Gastrocnemius medialis (tissue), 4 donors: ENCODE results near the gene XXYLT1. TPM values are rescaled to one million over a fixed set of nuclear protein-coding genes. Genes with fewer than 3 reads are reported as not detected.

Source experiments
- ATAC-seq, 2 donors: fragments of 150-250 bp; one replicate each; pipeline ENCODE4 v1.9.1; 2016
- DNase-seq, 2 donors: peaks; one replicate each; pipeline ENCODE4 v3.0.0-alpha.2; 2019
- H3K27ac ChIP-seq, 4 donors: fragments of 200-600 bp; sonication (generic); 1 replicate in 1 of 4; 2 replicates in 3 of 4; pipeline ENCODE4 v1.5.1; 2016 to 2018; ENCODE audit warnings: mild to moderate bottlenecking in 2 of 4, moderate library complexity in 1 of 4
- H3K27me3 ChIP-seq, 3 donors: fragments of 200-600 bp; sonication (generic) in 2 of 3; 1 replicate in 1 of 3; 2 replicates in 2 of 3; pipeline versions ENCODE4 v1.5.1 to v1.6.0; 2016 to 2019; ENCODE audit warnings: mild to moderate bottlenecking in 1 of 3, moderate library complexity in 1 of 3
- H3K36me3 ChIP-seq, 2 donors: fragments of 200-600 bp; sonication (generic) in 1 of 2; one replicate each; pipeline ENCODE4 v1.5.1; 2017 to 2018
- H3K4me1 ChIP-seq, 2 donors: fragments of 200-600 bp; sonication (generic) in 1 of 2; one replicate each; pipeline ENCODE4 v1.5.1; 2016 to 2017; ENCODE audit warnings: mild to moderate bottlenecking in 2 of 2
- H3K4me3 ChIP-seq, 4 donors: fragments of 200-600 bp; sonication (generic) in 3 of 4; 1 replicate in 1 of 4; 2 replicates in 3 of 4; pipeline ENCODE4 v1.5.1; 2016 to 2019; ENCODE audit warnings: mild to moderate bottlenecking in 2 of 4
- H3K9me3 ChIP-seq, 3 donors: fragments of 200-600 bp; sonication (generic) in 2 of 3; 1 replicate in 1 of 3; 2 replicates in 2 of 3; pipeline ENCODE4 v1.5.1; 2016 to 2019
- POLR2A ChIP-seq, 2 donors: fragments of 450-650 bp; IDR thresholded peaks; one replicate each; pipeline ENCODE4 v1.6.1; 2017; ENCODE audit warnings: antibody characterized with exemption in 2 of 2, mild to moderate bottlenecking in 2 of 2, moderate library complexity in 2 of 2
- in situ Hi-C, 4 donors: fragments of 200-750 bp; cut with MboI; loops; one replicate each; pipeline versions ENCODE4 v1.15.0 to v1.8.0; 2017; ENCODE audit warnings: low sequenced_read_pairs in 4 of 4
- intact Hi-C: fragments of 100-400 bp; cut with DNase I; formaldehyde crosslinking; loops from one replicate; pipeline ENCODE4 v1.15.1; 2023; ENCODE audit warnings: low total_unique reads
- total RNA-seq, 4 donors: library from RNA; depleted of rRNA; stranded (reverse); fragments of >200 nt; gene quantifications; one replicate each; pipeline versions ENCODE4 v1.1.0 to v1.2.3, GENCODE V29; 2016
- TF ChIP-seq, protein P1 (sequence below), 5 experiments: fragments of 450-650 bp in 3 of 5; fragments of 200-600 bp in 2 of 5; sonication (generic) in 2 of 5; IDR thresholded peaks in 4 of 5; conservative IDR thresholded peaks in 1 of 5; 1 replicate in 4 of 5; 2 replicates in 1 of 5; pipeline ENCODE4 v1.5.1; 2016 to 2019; ENCODE audit warnings: antibody characterized with exemption in 5 of 5, mild to moderate bottlenecking in 3 of 5, moderate library complexity in 3 of 5

The XXYLT1 gene
- total RNA-seq, 4 donors from 2014 or later, result 0.87 to 3.1 (median 1.3) TPM

DNA sequence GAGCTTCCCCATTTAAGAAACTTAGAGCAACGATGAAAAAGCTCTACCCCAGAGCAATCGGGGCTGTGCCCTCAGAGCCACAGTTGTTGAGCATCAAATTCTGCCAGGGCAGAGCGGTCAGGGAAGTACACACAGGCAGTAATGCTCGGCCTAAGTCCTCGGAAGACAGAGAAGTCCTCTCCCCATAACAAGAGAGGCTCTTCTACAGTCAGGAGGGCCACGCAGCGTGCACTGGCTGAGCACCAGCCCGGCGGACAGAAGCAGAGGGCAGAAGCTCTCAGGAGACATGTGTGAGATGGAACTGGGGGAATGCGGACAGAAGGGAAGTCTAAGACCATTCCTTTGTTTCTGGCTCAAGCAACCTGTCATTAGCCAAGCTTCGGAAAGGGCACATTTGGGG lies 95.9 kb downstream of the XXYLT1 start:
- H3K27me3 ChIP-seq, result no peaks in the 10 kb centered on the region
- H3K4me1 ChIP-seq, result peaks cover 18 to 40% of the 10 kb centered on the region in 2 donors
- TF ChIP-seq POLR2A (IDR thresholded peaks at IDR 0.05), result no peak
- TF ChIP-seq, protein P1, sequence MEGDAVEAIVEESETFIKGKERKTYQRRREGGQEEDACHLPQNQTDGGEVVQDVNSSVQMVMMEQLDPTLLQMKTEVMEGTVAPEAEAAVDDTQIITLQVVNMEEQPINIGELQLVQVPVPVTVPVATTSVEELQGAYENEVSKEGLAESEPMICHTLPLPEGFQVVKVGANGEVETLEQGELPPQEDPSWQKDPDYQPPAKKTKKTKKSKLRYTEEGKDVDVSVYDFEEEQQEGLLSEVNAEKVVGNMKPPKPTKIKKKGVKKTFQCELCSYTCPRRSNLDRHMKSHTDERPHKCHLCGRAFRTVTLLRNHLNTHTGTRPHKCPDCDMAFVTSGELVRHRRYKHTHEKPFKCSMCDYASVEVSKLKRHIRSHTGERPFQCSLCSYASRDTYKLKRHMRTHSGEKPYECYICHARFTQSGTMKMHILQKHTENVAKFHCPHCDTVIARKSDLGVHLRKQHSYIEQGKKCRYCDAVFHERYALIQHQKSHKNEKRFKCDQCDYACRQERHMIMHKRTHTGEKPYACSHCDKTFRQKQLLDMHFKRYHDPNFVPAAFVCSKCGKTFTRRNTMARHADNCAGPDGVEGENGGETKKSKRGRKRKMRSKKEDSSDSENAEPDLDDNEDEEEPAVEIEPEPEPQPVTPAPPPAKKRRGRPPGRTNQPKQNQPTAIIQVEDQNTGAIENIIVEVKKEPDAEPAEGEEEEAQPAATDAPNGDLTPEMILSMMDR (IDR thresholded peaks at IDR 0.05 in 4 of 5, conservative IDR thresholded peaks at IDR 0.05 in 1 of 5), result no peak
- H3K27ac ChIP-seq, result no peak overlapping the region
- intact Hi-C loops, result no loop called here
- H3K4me3 ChIP-seq, result no peak overlapping the region
- no peak for DNase-seq
- no peaks in the 10 kb centered on the region for H3K9me3 ChIP-seq
- ATAC-seq, result no peak
- H3K36me3 ChIP-seq, result no peaks in the 10 kb centered on the region
- in situ Hi-C loops, result no loop called here

DNA sequence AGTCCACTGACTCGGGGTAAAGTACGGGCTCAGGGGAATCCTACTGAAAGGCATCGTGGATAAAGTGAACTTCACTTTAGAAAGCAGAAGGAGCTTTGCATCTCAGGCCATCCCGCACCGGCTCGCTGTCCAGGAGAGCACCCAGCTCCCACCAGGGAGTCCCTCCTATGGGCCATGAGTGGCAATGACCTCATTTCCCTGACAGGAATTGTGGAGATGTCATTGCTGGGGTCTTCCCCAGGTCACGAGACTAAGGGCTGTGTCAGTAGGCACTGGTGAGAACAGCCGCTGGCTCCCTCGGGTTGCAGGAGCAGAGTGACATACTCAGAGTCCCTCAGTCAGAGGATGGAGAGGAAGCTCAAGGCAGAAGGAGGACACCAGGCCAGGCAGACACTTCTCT lies 97.3 kb downstream of the XXYLT1 start:
- H3K4me3 ChIP-seq, result no peak overlapping the region
- intact Hi-C loops, result loop anchor here (5.0 kb wide), 1 partner anchor 84 kb away; no protein-coding TSS in a partner anchor
- no peaks in the 10 kb centered on the region for H3K36me3 ChIP-seq
- no peaks in the 10 kb centered on the region for H3K27me3 ChIP-seq
- DNase-seq, result no peak
- H3K27ac ChIP-seq, result no peak overlapping the region
- no peaks in the 10 kb centered on the region for H3K9me3 ChIP-seq
- ATAC-seq, result no peak
- in situ Hi-C loops, result no loop called here
- TF ChIP-seq, protein P1 (IDR thresholded peaks at IDR 0.05 in 4 of 5, conservative IDR thresholded peaks at IDR 0.05 in 1 of 5), result no peak
- no peak for TF ChIP-seq POLR2A (IDR thresholded peaks at IDR 0.05)
- peaks cover 18 to 28% of the 10 kb centered on the region in 2 donors for H3K4me1 ChIP-seq

DNA sequence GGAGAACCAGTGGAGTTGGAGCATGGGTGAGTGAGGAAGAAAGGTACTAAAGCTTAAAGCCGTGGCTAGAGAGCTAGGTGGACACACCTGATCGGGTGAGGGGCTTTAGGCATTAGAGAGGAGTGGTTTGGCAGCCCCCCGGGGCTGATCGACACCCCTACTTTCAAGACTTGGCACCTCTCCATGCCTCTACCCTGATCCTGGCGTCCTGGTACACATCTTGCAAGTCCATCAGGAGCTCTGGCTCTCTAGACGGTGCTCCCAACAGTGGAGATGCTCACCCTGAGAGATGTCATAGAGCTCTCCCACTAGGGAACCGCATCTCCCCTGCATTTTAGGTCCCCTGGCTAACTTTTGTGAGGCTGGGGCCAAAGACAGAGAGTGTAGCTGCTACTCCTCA lies 98.1 kb downstream of the XXYLT1 start:
- Histone ChIP-seq H3K4me1 (peaks cover 18 to 23% of the 10 kb centered on the region in 2 donors), H3K27ac (no peak overlapping the region), H3K9me3 (no peaks in the 10 kb centered on the region), H3K27me3 (no peaks in the 10 kb centered on the region), H3K4me3 (no peak overlapping the region), H3K36me3 (no peaks in the 10 kb centered on the region)
- intact Hi-C loops, result loop anchor here (5.0 kb wide), 1 partner anchor 84 kb away; no protein-coding TSS in a partner anchor
- no peak for DNase-seq
- TF ChIP-seq, protein P1 (IDR thresholded peaks at IDR 0.05 in 4 of 5, conservative IDR thresholded peaks at IDR 0.05 in 1 of 5), result no peak
- no peak for TF ChIP-seq POLR2A (IDR thresholded peaks at IDR 0.05)
- no peak for ATAC-seq
- in situ Hi-C loops, result no loop called here

DNA sequence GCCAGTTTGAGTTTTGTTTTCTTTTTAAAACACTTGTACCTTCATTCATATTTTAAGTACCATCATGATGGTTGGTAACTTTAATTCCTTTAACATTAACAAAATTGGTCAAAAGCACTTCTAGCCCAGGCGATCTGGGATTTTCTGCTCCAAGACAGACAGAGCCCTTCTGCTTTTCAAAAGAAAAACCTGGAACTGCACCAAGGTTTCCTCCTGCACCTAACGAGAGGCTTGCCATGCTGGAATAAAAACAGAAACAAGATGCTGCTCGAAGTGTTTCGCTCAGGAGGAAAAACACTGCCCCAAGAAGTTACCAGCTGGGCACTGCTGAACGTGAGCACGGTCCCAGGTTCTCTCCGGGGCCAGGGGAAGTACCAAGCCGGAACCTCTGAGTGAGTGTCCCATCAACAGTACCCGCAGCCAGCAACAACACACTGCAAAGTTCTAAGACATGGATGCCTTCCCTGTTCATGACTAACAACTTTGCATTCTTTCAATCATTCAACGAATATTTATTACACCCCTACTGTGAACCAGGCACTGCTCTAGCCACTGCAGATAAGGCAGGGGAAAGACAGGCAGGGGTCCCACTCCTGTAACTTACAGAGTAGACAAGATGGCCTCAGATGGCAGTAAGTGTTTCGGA lies 98.8 kb downstream of the XXYLT1 start:
- no peak for DNase-seq
- H3K4me1 ChIP-seq, result peaks cover 18 to 23% of the 10 kb centered on the region in 2 donors
- no peak overlapping the region for H3K4me3 ChIP-seq
- H3K27me3 ChIP-seq, result no peaks in the 10 kb centered on the region
- no peaks in the 10 kb centered on the region for H3K36me3 ChIP-seq
- peak overlapping the region; percentile 44 to 78 (median 74) for H3K27ac ChIP-seq
- H3K9me3 ChIP-seq, result no peaks in the 10 kb centered on the region
- in situ Hi-C loops (no loop called here), intact Hi-C loops (loop anchor here (5.0 kb wide), 1 partner anchor 85 kb away; no protein-coding TSS in a partner anchor)
- peak; percentile 9 to 28 for ATAC-seq
- no peak for TF ChIP-seq POLR2A (IDR thresholded peaks at IDR 0.05)
- TF ChIP-seq, protein P1 (IDR thresholded peaks at IDR 0.05 in 4 of 5, conservative IDR thresholded peaks at IDR 0.05 in 1 of 5), result no peak
